DMS79 treated with DMSO at 0.1 percent for 48 hours (cell line): Measurements from ENCODE around the gene REX1BD.
A peak's percentile ranks its signal among the peaks of the same experiment; 100 is the strongest.
"Not testable (repeated sequence)": the region's sequence is repeated elsewhere in the genome, so short reads cannot be mapped to it uniquely, and the experiment has no call there.

ENCODE experiments used
- DNase-seq: peaks from one replicate; lab custom pipeline; 2025; lab: John Stamatoyannopoulos, UW

Gene REX1BD

GRCh38 chr19:18577365-18577914 is 11.2 kb upstream of the REX1BD start:
- no peak for DNase-seq

- DNase-seq = no peak
Observed at GRCh38 chr19:18580311-18580710, 8.3 kb upstream of the REX1BD start.

GRCh38 chr19:18586306-18586705 is 2.3 kb upstream of the REX1BD start:
- no peak for DNase-seq

- DNase-seq = no peak
Observed at GRCh38 chr19:18587561-18587960, 1.0 kb upstream of the REX1BD start.

GRCh38 chr19:18587962-18588610 is 512 bp upstream of the REX1BD start:
- DNase-seq = no peak

- peak; percentile 81 for DNase-seq
Observed at GRCh38 chr19:18589380-18590272, 1.0 kb downstream of the REX1BD start.

GRCh38 chr19:18590273-18591272 is 2.0 kb downstream of the REX1BD start:
- DNase-seq = peak; percentile 95

GRCh38 chr19:18591735-18592385 is 3.3 kb downstream of the REX1BD start:
- no peak for DNase-seq

GRCh38 chr19:18592732-18593131 is 4.1 kb downstream of the REX1BD start:
- DNase-seq = not testable (repeated sequence)

GRCh38 chr19:18593367-18594095 is 4.9 kb downstream of the REX1BD start:
- DNase-seq = no peak

- DNase-seq = peak; percentile 57
Observed at GRCh38 chr19:18594096-18594823, 5.7 kb downstream of the REX1BD start.

GRCh38 chr19:18594824-18595373 is 6.3 kb downstream of the REX1BD start:
- no peak for DNase-seq

- no peak for DNase-seq
Observed at GRCh38 chr19:18595475-18595874, 6.9 kb downstream of the REX1BD start.

- no peak for DNase-seq
Observed at GRCh38 chr19:18596752-18597157, 8.2 kb downstream of the REX1BD start.

GRCh38 chr19:18597809-18598660 is 9.4 kb downstream of the REX1BD start:
- DNase-seq = no peak

GRCh38 chr19:18599485-18599884 is 10.9 kb downstream of the REX1BD start:
- DNase-seq = no peak

GRCh38 chr19:18600692-18601397 is 12.2 kb downstream of the REX1BD start:
- not testable (repeated sequence) for DNase-seq

- DNase-seq = no peak
Observed at GRCh38 chr19:18601875-18602274, 13.3 kb downstream of the REX1BD start.
